GM06990 (cell line): ENCODE data around the gene ORC5.
"Not testable (repeated sequence)": the region's sequence is repeated elsewhere in the genome, so short reads cannot be mapped to it uniquely, and the experiment has no call there.

Source experiments
- DNase-seq: peaks from one replicate; pipeline ENCODE4 v3.0.0-alpha.2; 2011; ENCODE audit not compliant: insufficient read length; ENCODE audit errors: extremely low read depth
- H3K27me3 ChIP-seq: replicated peaks from 2 replicates; pipeline ENCODE4 v1.6.0; 2011; ENCODE audit warnings: low read length; ENCODE audit not compliant: control insufficient read depth, insufficient read depth
- H3K36me3 ChIP-seq: 2 replicates; pipeline ENCODE4 v1.5.1; 2011; ENCODE audit warnings: low read length; ENCODE audit not compliant: control insufficient read depth, insufficient read depth
- H3K4me3 ChIP-seq: replicated peaks from 2 replicates; pipeline ENCODE4 v1.5.1; 2011; ENCODE audit warnings: low read depth, mild to moderate bottlenecking, control low read depth, low read length
- CTCF ChIP-seq: IDR thresholded peaks from 2 replicates; pipeline ENCODE4 v1.5.1; 2011; ENCODE audit warnings: low read length, control low read depth, mild to moderate bottlenecking, inconsistent platforms; ENCODE audit not compliant: insufficient read depth, poor library complexity, severe bottlenecking

ORC5 gene

GRCh38 chr7:104242638-104243037, 34.8 kb upstream of the ORC5 start:
- Histone ChIP-seq H3K27me3 (no peaks in the 10 kb centered on the region), H3K36me3 (no peaks in the 10 kb centered on the region), H3K4me3 (no peak overlapping the region)
- no peak for TF ChIP-seq CTCF
- no peak for DNase-seq

GRCh38 chr7:104241538-104242209, 33.9 kb upstream of the ORC5 start:
- no peak for TF ChIP-seq CTCF
- Histone ChIP-seq H3K36me3 (no peaks in the 10 kb centered on the region), H3K27me3 (no peaks in the 10 kb centered on the region), H3K4me3 (no peak overlapping the region)
- no peak for DNase-seq

- no peak for TF ChIP-seq CTCF
- H3K4me3 ChIP-seq = no peak overlapping the region
- H3K36me3 ChIP-seq = no peaks in the 10 kb centered on the region
- no peak for DNase-seq
- no peaks in the 10 kb centered on the region for H3K27me3 ChIP-seq
Measured at GRCh38 chr7:104241135-104241534, 33.3 kb upstream of the ORC5 start.

GRCh38 chr7:104240401-104240800, 32.6 kb upstream of the ORC5 start:
- H3K4me3 ChIP-seq = no peak overlapping the region
- no peaks in the 10 kb centered on the region for H3K27me3 ChIP-seq
- TF ChIP-seq CTCF = no peak
- H3K36me3 ChIP-seq = no peaks in the 10 kb centered on the region
- DNase-seq = no peak

GRCh38 chr7:104234990-104235389, 27.2 kb upstream of the ORC5 start:
- not testable (repeated sequence) for H3K27me3 ChIP-seq, H3K36me3 ChIP-seq, DNase-seq, H3K4me3 ChIP-seq

- DNase-seq = peak; percentile 7
- peak; percentile 90 for TF ChIP-seq CTCF
- Histone ChIP-seq H3K36me3 (no peaks in the 10 kb centered on the region), H3K27me3 (no peaks in the 10 kb centered on the region; the same call in 1 of the 2 replicates), H3K4me3 (no peak overlapping the region)
Measured at GRCh38 chr7:104231054-104232046, 23.5 kb upstream of the ORC5 start.
